Astrocyte of the spinal cord (primary cell): ENCODE results near the gene ETNPPL.

Experiments used
- DNase-seq: peaks from one replicate; pipeline ENCODE4 v3.0.0; 2011; ENCODE audit warnings: low read depth, low spot score
- H3K4me3 ChIP-seq: 2 replicates; pipeline ENCODE4 v1.5.1; 2011; ENCODE audit warnings: low read depth, mild to moderate bottlenecking, low read length, moderate library complexity
- CTCF ChIP-seq: IDR thresholded peaks from 2 replicates; pipeline ENCODE4 v1.5.1; 2012; ENCODE audit warnings: low read depth, mild to moderate bottlenecking, low read length, inconsistent platforms
- in situ Hi-C: cut with HindIII; loops from 2 replicates; pipeline ENCODE4 v1.10.0; 2017; ENCODE audit warnings: low sequenced_read_pairs

ETNPPL gene

GRCh38 chr4:108762559-108763225 lies at the start of gene ETNPPL:
ETNPPL (minus strand) TSS chr4:108763053; CDS start chr4:108762898, 155 bp downstream.
- TF ChIP-seq CTCF, result peak; percentile 3
- in situ Hi-C loops, result no loop called here
- H3K4me3 ChIP-seq, result peak within 1 kb of the TSS; percentile 45
- DNase-seq, result no peak

- no peak for TF ChIP-seq CTCF
- H3K4me3 ChIP-seq, result no peak overlapping the region
- no peak for DNase-seq
- in situ Hi-C loops, result no loop called here
Observed at GRCh38 chr4:108811486-108811885, 48.6 kb upstream of the ETNPPL start.

- no peak for TF ChIP-seq CTCF
- no peak for DNase-seq
- H3K4me3 ChIP-seq, result no peak overlapping the region
- in situ Hi-C loops, result no loop called here
Observed at GRCh38 chr4:108810087-108810486, 47.2 kb upstream of the ETNPPL start.

- no peak for DNase-seq
- no peak for TF ChIP-seq CTCF
- no peak overlapping the region for H3K4me3 ChIP-seq
- in situ Hi-C loops, result no loop called here
Observed at GRCh38 chr4:108804648-108805273, 41.9 kb upstream of the ETNPPL start.

GRCh38 chr4:108799306-108799705 lies 36.5 kb upstream of the ETNPPL start:
- no peak for TF ChIP-seq CTCF
- H3K4me3 ChIP-seq, result no peak overlapping the region
- DNase-seq, result no peak
- in situ Hi-C loops, result no loop called here

- H3K4me3 ChIP-seq, result no peak overlapping the region
- DNase-seq, result no peak
- no peak for TF ChIP-seq CTCF
- in situ Hi-C loops, result no loop called here
Observed at GRCh38 chr4:108796173-108796572, 33.3 kb upstream of the ETNPPL start.
